Measurements from ENCODE around the gene TEPSIN.

The TEPSIN gene

GRCh38 chr17:81260641-81261040 lies 21.8 kb upstream of the TEPSIN start:
- DNase-seq, result no peak
- Histone ChIP-seq H3K36me3 (peaks cover 40 to 96% (median 76%) of the 10 kb centered on the region in 3 donors), H3K4me3 (no peak overlapping the region), H3K4me1 (peaks cover 0 to 3% (median 1%) of the 10 kb centered on the region in 4 donors), H3K9me3 (no peaks in the 10 kb centered on the region), H3K27ac (no peak overlapping the region), H3K27me3 (no peaks in the 10 kb centered on the region)
- intact Hi-C loops (cut with DNase I; ENCODE audit: low total_unique reads), result loop anchor here (5.0 kb wide), 1 partner anchor 563 kb away; no protein-coding TSS in a partner anchor
- no peak for TF ChIP-seq CTCF (IDR thresholded peaks at IDR 0.05)

- TF ChIP-seq CTCF (IDR thresholded peaks at IDR 0.05), result no peak
- peaks cover 35 to 91% (median 71%) of the 10 kb centered on the region in 3 donors for H3K36me3 ChIP-seq
These were observed 21.3 kb upstream of the TEPSIN start for GRCh38 chr17:81260171-81260570.

GRCh38 chr17:81259058-81259605 lies 20.3 kb upstream of the TEPSIN start:
- H3K27ac ChIP-seq, result no peak overlapping the region
- no peak for DNase-seq

More at GRCh38 chr17:81260171-81260570, 21.3 kb upstream of the TEPSIN start:
- Histone ChIP-seq H3K9me3 (no peaks in the 10 kb centered on the region), H3K27me3 (no peaks in the 10 kb centered on the region), H3K4me3 (no peak overlapping the region), H3K27ac (no peak overlapping the region), H3K4me1 (peaks cover 0 to 8% (median 6%) of the 10 kb centered on the region in 4 donors)
- intact Hi-C loops (cut with DNase I; ENCODE audit: low total_unique reads), result loop anchor here (5.0 kb wide), 1 partner anchor 563 kb away; no protein-coding TSS in a partner anchor
- DNase-seq, result no peak

GRCh38 chr17:81258292-81258691 lies 19.4 kb upstream of the TEPSIN start:
- H3K4me1 ChIP-seq, result peaks cover 0 to 16% (median 13%) of the 10 kb centered on the region in 4 donors
- intact Hi-C loops (cut with DNase I; ENCODE audit: low total_unique reads), result no loop called here
- H3K36me3 ChIP-seq, result peaks cover 26 to 72% (median 52%) of the 10 kb centered on the region in 3 donors
- H3K27me3 ChIP-seq, result no peaks in the 10 kb centered on the region
- TF ChIP-seq CTCF (IDR thresholded peaks at IDR 0.05), result no peak
- H3K4me3 ChIP-seq, result no peak overlapping the region
- DNase-seq, result no peak
- H3K27ac ChIP-seq, result no peak overlapping the region
- H3K9me3 ChIP-seq, result no peaks in the 10 kb centered on the region

More at GRCh38 chr17:81259058-81259605, 20.3 kb upstream of the TEPSIN start:
- H3K4me3 ChIP-seq, result no peak overlapping the region
- peaks cover 0 to 16% (median 13%) of the 10 kb centered on the region in 4 donors for H3K4me1 ChIP-seq
- peaks cover 30 to 81% (median 61%) of the 10 kb centered on the region in 3 donors for H3K36me3 ChIP-seq
- H3K27me3 ChIP-seq, result no peaks in the 10 kb centered on the region
- H3K9me3 ChIP-seq, result no peaks in the 10 kb centered on the region
- TF ChIP-seq CTCF (IDR thresholded peaks at IDR 0.05), result no peak
- intact Hi-C loops (cut with DNase I; ENCODE audit: low total_unique reads), result no loop called here

- no peaks in the 10 kb centered on the region for H3K9me3 ChIP-seq
- TF ChIP-seq CTCF (IDR thresholded peaks at IDR 0.05), result no peak
- peaks cover 0 to 16% (median 13%) of the 10 kb centered on the region in 4 donors for H3K4me1 ChIP-seq
- DNase-seq, result no peak
- H3K27me3 ChIP-seq, result no peaks in the 10 kb centered on the region
- H3K27ac ChIP-seq, result no peak overlapping the region
- peaks cover 25 to 69% (median 51%) of the 10 kb centered on the region in 3 donors for H3K36me3 ChIP-seq
- no peak overlapping the region for H3K4me3 ChIP-seq
- intact Hi-C loops (cut with DNase I; ENCODE audit: low total_unique reads), result no loop called here
These were observed 18.7 kb upstream of the TEPSIN start for GRCh38 chr17:81257533-81257932.

Data from tibial artery (tissue), 4 donors.